Measurements from ENCODE around the gene SLC24A3. TPM values are rescaled to one million over a fixed set of nuclear protein-coding genes. Genes with fewer than 3 reads are reported as not detected.

Gene SLC24A3
- total RNA-seq, 1 donor from 2014 or later = not detected

DNA sequence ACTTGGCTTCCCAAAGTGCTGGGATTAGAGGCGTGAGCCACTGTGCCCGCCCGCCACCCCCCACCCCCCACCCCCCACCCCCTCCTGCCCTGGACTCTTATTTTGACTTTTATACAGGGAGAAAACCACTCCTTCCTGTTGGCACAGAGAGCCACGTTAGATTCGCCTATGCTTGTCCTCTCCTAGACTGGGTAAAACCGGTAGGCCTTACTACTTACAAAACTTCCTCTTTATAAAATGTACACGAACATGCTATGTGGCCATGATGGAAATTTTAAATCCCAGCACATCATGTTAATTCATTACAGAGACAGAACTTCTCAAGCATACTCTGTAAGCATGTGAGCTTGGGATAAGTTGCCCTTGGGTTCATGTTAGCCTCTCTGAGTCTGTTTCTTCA is 124.2 kb downstream of the SLC24A3 start:
- intact Hi-C loops (cut with micrococcal nuclease) = no loop called here

DNA sequence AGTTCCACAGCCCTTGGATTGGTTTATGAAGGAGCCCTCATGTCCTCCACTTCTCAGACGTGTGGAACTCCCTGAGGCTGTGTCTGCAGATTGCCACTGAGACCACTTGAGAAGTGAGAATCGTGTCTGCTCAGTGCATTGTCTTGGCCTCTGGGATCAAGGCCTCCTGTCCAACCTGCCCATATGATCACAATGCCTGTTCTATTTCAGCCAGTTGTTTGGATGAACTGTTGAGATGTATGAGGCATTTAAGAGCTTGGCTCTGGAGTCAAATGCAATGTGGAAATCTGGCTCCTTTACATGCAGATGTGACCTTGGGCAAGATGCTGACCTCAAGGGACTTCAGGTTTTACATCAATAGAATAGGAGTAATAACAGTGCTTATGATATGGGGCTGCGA is 125.9 kb downstream of the SLC24A3 start:
- intact Hi-C loops (cut with micrococcal nuclease) = no loop called here

DNA sequence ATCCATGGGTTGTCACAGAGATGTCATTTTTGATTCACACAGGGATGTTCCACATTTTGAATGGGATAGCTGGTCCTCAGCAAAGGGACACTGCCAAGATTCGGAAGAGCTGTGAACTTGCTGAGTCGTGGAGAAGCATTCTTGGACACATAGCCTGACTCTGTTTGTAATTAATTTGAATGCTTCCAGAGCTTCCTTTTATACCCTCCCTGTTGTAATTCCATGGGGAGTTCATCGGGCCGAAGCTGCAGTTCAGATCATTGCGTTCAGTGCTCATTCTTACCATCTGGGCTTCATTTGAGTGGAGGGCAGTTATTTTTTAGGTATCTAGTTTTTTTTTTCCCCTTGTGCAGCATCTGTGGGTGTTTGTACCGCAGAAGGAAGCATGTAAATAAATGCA is 126.5 kb downstream of the SLC24A3 start:
- intact Hi-C loops (cut with micrococcal nuclease) = no loop called here

DNA sequence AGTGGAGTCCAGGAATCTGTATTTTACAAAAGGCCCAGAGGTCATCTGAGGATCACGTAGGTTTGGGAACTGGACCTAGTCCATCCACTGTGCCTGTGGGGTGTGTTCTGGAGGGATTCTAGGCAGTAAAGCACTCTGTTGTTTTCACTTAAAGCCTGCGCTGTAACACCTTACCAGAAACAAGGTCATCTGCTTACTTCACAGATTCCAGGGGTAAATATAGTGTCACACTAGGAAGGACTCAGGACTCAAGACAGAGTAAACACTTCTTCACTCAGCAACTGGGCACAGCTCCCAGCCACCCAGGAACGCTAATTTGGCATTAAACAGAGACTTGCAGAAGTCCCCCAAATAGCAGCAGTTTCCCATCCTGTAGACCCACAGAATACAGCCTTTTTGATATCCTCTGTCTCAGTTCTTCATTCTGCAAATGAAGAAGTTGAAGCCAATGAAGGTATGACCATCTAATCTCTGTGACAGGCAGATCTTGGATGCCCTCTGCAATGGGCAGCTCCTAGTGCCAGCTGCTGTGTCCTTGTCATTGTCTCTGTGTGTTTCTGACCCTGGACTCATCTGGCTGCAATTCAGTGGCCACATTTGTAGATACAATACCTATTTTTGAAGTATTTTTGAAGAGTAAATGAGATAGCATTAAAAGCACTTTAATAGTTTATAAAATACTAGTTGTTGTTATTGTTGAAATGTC is 129.1 kb downstream of the SLC24A3 start:
- intact Hi-C loops (cut with micrococcal nuclease) = no loop called here

DNA sequence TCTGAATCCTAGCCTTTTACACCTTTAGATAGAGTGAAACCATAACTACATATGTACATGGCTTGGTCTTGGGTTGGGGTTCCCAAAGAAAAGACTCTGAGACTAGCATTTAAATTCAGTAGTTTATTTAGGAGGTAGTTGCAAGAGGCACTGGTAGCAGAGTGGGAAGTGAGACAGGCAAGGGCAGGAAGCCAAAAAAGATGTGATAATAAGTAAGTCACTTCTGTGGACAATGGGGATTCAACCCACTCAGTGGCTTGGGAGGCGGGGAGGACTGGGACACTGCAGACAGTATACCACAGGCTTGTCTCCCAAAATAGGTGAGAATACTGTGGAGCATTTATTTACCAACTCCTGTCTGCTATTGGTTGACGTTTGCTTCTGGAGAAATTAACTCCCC is 131.9 kb downstream of the SLC24A3 start:
- intact Hi-C loops (cut with micrococcal nuclease) = no loop called here

DNA sequence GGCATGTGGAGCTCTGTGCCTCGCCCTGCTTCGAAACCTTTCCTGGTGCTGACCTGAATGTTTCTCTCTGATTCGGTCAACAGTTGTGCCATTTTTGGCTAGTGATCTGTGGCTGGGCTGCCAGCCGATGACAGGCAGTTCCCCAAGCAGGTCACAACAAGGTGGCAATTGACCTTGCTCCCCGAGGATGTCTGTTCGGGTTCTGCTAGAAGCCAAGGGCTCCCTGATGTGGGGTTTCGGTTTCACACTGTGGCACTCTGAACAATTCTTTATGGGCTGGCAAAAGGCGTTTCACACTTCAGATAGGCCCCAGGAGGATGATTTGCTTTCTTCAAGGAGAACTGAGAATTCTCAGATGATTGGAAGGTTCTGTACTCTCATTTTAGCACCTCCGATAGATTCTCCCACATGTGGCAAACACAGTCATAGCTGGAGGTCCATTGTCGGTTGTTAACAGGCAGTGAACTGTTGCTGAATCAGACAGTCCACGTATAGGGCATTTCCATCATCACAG is 135.6 kb downstream of the SLC24A3 start:
- intact Hi-C loops (cut with micrococcal nuclease) = no loop called here

DNA sequence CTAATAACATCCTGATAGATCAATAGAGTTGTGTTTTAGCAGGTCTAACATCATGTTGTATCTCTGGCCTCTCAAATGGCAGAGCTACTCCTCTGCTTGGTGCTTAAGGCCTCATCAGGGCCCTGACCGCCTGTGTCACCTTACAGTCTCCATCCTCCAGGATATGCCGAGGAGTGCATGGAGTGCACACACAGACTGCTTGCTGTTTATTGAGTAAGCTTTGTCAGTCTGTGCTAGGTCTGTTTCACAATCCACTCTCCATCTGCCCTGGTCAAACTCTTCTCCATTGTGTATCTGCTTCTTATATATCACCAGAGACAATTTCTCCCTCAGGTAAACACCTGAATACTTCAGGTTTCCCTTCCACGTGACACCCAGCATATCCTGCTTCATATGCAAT is 136.1 kb downstream of the SLC24A3 start:
- intact Hi-C loops (cut with micrococcal nuclease) = no loop called here

DNA sequence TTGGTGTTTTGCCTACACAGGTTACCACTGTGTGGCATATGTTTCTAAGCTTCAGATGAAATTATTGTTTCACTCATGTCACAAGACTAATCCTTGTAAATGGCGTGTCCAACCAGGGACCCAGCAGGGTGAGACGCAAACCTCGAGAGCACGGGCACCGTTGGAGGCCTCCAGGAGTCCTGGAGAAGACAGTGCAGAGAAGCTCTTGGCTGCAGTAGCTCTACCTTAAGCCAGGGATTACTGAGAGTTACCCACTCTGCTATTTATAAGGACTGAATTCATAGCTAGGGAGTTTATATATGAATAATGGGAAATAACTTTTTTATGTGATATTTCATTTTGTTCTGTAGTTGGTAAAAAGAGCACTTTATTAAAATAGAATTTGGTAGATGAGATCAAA is 137.4 kb downstream of the SLC24A3 start:
- intact Hi-C loops (cut with micrococcal nuclease) = no loop called here

DNA sequence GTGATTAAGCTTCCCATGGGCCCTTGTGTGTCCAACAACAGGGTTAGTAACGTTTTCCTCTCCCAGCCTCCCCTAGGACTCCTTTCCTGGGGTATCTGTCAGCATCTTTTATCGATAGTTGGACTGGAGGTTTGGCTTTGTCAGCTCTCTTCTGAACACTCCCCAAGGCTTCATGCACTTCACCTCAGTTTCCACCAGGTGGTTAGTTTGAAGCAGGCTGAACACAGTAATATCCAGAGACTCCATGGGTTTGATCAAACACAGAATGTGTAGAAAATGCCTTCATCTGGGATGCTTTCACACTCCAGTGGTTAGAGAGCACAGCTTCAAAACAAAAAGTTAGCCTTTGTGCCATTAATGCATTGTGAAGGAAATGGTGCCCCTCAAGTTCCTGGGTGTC is 139.1 kb downstream of the SLC24A3 start:
- intact Hi-C loops (cut with micrococcal nuclease) = no loop called here

DNA sequence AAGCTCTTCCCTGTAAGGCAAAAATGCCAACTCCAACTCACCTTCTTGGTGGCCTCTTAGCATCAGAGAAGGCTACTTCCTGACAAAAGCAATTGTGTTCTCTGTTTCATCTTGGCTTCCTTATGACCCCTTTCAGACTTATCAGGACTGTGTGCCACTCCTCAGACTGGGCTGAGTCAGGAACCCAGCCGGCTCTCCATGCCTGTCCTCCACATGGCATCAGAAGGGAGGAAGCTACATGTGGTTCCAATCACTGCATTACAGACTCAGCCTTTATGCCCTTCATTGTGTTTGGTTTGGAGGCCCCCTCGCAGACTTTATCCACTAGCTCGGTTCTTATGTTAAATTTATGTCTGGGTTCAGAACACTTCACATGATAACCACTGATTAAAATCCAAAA is 142.5 kb downstream of the SLC24A3 start:
- intact Hi-C loops (cut with micrococcal nuclease) = no loop called here

DNA sequence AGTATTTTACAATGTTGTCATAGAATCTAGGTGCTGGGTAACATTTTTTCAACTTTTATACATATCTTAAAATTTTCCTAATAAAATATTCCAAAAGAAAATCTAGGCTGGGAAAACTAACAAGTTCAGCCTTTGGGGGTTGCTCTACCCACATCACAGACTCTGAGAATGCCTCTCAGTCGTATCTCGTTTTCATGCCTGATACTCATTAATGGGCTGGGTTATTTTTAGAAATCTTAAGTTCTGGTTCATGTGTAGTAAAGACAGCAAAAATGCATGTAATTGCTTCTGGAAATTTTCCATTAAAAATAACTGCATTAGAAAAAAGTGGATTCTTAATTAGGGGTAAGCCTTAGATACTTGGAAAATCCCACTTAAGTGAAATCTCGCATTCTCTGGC is 149.3 kb downstream of the SLC24A3 start:
- intact Hi-C loops (cut with micrococcal nuclease) = no loop called here

DNA sequence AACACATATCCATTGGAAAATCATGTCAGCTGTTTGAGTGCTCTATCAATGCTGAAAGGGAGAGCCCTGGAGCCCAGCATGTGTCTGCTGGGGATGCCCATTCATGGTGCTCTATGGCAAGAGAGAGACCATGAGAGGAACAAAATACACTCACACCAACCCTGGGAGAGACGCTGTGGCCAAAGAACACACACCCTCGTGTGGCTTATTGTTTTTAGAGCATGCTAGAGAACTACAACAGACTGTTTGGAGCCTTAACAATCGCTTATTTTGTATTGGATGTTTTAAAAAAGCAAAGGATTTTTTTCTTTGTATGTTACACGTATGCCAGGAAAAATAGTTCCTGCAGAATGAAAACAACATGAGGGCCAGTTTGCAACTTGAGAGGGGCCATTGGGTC is 151.0 kb downstream of the SLC24A3 start:
- intact Hi-C loops (cut with micrococcal nuclease) = no loop called here

DNA sequence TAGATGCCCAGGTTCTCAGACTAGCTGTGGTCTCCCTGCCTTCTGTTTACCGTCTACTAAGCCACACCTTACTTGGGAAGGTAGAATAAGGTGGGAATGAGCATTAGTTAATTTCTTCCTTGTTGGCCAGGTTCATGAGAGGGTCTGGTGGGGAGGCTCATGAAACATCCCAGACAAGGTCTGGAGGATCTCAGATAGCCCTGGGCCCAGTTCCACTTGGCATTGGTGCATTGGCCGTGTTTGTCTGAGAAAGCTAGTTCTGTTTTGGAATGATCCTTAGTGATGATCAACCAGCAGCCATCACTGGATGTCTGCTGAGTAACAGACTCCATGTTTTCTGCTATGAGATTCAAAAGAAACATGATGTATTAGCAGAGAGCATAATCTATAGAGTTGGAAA is 155.1 kb downstream of the SLC24A3 start:
- intact Hi-C loops (cut with micrococcal nuclease) = no loop called here

DNA sequence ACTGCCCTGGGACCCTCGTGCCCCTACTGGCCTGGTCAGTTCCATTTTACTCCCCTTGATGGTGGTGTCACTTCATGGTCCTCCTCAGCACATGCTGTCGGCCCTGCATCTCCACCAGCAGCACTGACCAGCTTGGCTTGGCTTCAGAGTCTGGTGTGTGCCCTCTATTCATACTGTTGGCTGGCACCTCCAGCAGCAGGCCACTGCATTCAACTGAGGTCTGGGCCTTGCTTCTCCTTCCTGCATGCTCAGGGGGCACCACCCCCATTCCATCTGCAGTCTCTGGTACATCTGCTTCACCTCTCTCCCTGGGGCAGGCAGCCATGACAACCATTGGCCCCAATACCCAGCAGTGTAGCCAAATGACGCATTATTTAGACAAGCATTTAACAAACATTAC is 155.9 kb downstream of the SLC24A3 start:
- intact Hi-C loops (cut with micrococcal nuclease) = no loop called here

DNA sequence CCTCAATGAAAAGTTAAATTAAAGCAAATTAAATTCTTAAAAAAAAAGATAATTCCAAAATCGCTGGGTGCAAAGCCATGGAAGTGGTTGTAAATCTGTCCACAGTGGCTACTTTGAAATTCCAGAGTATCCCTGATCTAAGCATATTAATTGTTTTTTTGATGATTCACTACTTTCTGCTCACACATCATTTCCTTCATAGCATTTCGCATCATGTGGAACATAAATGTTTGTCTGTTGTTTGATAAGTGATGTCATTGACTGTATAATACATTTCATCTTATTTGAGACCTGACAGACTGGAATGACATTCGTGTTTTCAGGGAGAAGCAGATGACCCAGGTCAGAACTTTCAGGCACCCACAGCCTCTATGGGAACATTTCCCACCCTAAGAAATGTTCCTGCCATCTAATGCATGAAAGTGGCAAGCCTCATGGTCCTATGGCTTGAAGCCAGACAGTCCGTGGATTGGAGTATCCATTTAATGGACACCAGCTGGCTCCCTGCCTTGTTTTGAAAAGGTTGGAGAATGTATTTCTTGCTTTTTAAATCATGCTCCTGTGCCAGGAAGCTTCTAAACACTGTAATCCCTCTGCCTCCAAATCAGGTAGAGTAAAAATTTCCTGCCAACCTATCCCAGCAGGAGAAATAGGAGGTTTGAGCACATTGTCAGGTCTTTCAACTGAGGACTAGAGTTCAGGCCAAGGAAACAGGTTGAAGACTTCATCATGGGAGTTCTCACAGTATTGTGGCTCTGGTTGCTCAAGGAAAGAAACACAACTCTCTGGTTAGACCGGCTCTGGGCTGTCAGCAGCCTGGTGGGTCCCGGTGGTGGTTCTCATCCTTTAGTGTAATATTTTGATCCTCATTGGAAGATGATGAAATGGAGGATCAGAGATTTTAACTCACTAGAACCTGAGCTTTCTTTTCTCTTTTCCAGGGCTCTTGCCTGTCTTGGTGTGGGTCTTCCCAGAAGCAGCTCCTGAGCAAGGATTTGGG is 157.9 kb downstream of the SLC24A3 start:
- intact Hi-C loops (cut with micrococcal nuclease) = no loop called here

DNA sequence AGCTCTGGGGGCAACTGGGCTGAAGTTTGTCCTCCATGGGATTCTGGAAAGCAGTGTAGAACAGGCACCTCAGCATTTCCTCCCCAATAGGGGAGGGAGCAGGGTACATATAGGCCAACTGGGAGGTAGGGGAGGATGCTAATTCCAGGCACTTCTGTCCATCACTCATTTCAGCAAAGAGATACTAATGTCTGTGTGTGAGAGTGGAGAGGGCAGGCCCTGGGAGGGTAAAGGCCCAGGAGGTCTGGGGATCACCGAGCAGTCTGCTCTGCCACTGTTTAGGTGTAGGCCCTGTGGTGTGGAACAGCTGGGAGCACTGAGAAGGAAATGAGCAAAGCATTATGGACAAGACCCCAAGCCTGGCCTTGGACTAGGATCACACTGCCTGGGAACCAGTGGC is 158.7 kb downstream of the SLC24A3 start:
- intact Hi-C loops (cut with micrococcal nuclease) = no loop called here

DNA sequence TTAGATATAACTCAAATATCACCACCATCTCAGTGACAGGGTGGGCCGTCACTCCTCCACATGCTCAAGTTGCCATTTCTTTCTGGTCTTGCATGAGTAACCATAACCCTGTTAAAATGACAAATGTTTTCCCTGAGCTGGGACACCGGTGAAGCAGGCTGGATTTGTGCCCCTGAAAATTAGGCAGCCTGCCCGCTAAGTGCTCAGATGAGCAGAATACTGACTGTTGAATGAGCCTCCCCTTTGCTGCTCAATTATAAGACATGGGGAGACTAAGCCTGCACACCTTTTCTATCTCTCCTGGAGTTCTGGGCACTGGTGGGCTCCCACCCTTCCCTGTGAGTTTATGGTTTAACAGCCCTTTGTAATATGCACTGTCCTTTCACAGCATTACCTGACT is 161.8 kb downstream of the SLC24A3 start:
- intact Hi-C loops (cut with micrococcal nuclease) = no loop called here

DNA sequence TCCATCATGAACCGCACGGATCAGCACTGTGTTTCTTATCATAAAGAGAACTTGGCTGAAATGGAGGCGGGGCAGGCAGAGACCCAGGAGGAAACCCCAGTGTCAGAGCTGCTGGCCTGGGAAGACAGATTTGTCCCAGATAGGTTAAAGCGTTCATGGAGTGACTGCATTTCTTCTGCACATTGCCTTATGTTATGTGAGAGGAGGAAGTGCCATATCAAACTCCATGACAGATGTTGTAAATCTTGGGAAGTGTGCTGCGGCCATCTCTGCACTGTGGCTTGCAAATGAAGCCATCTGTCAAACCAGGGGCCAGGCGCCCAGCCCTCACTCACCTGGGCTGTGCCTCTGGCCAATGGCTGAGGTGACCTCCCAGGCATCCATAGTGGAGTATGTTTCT is 163.0 kb downstream of the SLC24A3 start:
- intact Hi-C loops (cut with micrococcal nuclease) = no loop called here

DNA sequence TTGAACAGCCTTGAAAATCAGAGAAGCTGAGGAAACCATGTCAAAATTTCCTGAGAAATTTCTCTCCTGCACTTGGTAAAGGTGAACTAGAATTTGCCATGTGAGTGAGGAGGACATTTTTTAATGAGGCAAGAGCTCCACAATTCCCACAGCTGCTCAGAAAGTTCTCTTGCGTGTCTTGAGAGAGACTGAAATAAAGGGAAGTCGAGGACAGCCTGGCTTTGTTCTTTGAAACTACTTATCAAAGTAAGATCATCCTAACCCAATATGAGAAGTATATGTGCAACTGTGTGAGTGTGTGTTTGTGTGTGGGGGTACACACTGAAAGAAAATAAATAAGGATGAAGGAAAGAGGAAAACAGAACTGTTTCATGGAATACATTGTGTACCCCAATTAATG is 163.4 kb downstream of the SLC24A3 start:
- intact Hi-C loops (cut with micrococcal nuclease) = no loop called here

DNA sequence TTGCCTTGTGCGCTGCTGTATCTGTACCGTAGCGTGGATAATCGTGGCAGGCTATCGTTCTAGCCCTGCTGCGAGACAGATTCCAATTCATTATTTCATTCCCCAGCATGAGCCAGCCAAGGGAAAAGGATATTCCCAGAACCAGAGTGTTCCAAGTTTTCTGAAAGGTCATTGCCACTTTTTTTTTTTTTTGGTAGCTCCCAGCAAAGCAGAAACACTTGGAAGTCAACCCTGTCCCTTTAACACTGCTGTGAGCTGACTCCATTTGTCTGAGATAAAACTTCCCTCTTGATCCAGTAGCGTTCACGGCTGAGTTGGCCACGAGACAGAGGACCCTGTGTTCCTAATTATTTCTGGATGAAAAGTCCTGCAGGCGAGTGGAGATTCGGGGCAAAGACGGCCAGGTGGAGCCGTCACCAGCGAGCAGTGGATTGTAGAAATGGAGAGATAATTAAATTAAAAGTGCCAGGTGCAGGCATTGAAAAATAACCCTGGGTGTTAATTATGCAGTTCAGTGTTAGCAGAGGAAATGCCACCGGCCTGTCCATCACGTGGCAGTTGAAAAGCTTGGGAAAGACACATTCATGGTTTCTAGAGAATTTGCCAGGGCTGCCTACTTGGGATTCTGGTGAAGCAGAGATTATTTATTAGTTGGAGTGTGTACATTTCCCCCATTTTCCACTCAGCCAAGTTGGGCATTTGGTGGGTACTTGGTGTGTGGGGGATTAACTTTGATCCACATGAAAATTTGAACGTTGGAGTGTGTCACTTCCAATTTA is 164.2 kb downstream of the SLC24A3 start:
- intact Hi-C loops (cut with micrococcal nuclease) = no loop called here

DNA sequence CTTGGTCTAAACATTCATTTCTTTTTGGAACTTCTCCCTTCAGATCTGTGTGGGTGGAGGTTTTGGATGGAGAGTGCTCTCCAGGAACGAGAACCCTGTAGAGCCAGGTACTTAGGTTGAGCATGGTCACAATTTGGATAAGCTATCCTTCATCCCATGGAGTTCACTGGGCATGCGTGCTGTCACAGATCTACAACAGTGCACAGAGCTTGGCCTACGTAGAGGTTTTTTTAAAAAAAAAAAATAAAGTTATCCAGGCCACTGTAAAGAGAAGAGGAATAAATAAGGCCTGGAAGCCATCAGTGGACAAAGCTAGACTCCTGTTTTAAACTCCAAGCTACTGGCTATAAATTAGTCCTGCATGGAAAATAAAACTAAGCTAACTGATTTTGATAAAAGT is 165.6 kb downstream of the SLC24A3 start:
- intact Hi-C loops (cut with micrococcal nuclease) = no loop called here

DNA sequence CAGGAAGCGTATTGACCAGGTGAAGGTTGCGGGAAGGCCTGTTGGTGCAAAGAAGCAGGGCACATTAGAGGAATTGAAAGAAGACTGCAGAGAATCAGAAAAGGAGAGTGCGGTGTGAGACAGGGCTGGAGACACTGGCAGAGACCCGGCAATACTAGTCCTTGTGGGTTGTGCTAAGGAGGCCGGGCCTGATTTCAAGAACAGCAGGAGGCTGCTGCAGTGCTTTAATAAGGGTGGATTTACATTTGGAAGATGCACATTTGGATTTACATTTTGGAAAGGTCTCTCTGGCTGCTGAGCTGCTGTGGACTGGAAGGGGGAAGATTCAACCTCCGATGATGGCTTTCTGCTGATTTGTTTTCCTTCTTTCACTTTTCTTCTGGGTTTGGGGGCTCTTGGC is 167.8 kb downstream of the SLC24A3 start:
- intact Hi-C loops (cut with micrococcal nuclease) = no loop called here

All from T-helper 1 cell treated with Interleukin-12 subunit alpha and Interleukin-12 subunit beta and Interleukin-4 antibody, amounts not matched to agents 30 ng/mL and 1 ng/mL, for 36 hours (primary cell).